ENCODE results near the gene C1QTNF12.
A peak's percentile ranks its signal among the peaks of the same experiment; 100 is the strongest.

The C1QTNF12 gene, protein sequence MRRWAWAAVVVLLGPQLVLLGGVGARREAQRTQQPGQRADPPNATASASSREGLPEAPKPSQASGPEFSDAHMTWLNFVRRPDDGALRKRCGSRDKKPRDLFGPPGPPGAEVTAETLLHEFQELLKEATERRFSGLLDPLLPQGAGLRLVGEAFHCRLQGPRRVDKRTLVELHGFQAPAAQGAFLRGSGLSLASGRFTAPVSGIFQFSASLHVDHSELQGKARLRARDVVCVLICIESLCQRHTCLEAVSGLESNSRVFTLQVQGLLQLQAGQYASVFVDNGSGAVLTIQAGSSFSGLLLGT

DNA sequence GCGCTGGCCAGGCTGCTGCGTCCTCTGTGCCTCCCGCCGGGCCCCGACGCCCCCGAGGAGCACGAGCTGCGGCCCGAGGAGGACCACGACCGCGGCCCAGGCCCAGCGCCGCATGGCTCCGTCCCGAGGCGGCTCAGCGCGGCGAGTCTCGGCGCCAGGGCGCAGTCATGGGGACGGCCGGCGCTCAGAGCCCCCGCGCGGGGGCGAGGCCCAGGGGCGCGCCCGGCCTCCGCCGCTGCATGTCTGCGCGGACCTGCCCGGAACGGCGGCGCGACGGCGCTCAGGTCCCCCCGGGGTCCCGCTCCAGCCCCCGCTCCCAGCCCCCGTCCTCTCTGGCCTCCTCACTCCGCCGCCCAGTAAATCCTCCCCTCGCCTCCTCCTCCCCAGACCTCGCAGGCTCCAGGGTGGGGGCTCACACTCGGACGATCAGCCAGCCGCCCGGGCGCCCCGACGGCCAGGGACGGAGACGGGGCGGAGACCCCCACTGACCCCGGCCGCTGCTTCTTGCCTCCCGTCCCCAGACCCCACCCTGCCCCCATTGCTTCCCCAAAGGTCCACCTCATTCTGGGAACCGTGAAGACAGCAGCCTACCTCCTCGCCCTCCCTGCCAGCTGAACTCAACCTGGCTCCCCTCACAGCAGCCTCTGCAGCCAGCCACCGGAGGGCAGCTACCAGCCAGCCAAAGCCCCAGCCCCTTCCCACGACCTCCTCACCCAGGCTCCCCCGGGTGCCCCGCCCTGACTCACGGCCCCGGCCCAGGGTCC, at the start of gene C1QTNF12:
Gene C1QTNF12 (minus strand): TSS at position 146 of the 764 bp plus-strand sequence. CDS start 32 bp downstream, at position 114.
- ATAC-seq = no peak

DNA sequence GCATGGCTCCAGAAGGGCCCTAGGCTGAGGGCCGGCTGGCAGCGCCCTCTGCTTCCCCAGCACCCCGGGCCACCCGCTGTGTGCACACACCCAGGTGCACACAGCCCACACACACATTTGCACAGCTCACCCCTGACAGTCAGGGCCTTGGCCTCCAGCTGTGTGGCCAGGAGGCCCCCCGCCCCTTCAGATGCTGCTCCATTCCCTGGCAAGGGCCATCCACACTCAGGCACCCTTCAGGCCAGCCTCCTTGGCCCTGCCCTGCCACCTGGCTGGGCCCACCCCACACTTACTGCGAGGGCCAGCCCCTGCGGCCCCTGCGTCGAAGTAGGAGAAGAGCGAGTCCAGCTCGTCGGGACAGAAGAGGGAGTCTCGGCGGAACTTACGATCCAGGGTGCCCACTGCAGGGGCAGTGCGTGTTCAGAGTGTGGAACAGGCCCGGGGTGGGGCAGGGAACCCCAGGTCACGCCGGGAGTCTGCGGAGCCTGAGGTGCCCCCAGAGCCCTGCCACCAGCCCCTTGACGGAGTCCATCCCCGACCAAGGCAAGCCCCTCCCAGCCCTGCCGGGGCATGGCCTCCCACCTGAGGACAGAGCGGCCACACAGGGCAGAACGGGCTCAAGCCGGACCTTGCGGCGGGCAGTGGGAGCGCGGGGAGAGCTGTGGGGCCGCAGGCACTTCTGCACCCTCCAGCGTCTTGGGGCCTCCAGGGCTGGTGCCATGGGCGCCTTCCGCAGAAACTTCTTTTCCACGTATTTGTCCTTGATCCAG, 48.8 kb upstream of the C1QTNF12 start:
- ATAC-seq = no peak

DNA sequence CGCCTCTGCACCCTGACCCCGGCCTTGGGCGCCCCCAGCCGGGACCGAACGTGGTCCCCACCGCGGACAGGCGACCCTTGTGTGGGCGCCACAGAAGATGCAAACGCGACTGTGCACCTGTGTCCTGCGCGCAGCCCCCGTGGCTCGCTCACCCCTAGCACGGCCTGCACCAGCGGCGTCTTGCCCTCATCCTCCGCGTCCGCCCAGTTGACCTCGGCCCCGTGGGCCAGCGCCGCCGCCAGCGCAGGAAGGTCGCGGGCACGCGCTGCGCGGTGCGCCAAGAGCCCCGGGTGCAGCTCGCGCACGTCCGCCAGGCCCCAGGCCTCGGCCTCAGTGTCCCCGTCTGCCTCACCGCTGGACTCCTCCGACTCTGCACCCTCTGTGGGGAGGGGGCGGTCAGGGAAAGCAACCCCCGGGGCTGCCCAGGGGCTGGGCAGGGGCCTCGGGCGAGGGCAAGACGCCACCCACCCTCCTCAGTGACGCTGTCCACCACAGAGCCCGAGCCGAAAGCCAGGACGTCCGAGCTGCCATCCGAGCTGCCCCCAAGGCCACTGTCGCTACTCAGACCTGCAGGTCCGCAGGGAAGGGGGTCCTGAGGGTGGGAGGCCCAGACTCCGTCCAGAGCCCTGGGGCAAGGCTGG, 47.8 kb upstream of the C1QTNF12 start:
- ATAC-seq = no peak

DNA sequence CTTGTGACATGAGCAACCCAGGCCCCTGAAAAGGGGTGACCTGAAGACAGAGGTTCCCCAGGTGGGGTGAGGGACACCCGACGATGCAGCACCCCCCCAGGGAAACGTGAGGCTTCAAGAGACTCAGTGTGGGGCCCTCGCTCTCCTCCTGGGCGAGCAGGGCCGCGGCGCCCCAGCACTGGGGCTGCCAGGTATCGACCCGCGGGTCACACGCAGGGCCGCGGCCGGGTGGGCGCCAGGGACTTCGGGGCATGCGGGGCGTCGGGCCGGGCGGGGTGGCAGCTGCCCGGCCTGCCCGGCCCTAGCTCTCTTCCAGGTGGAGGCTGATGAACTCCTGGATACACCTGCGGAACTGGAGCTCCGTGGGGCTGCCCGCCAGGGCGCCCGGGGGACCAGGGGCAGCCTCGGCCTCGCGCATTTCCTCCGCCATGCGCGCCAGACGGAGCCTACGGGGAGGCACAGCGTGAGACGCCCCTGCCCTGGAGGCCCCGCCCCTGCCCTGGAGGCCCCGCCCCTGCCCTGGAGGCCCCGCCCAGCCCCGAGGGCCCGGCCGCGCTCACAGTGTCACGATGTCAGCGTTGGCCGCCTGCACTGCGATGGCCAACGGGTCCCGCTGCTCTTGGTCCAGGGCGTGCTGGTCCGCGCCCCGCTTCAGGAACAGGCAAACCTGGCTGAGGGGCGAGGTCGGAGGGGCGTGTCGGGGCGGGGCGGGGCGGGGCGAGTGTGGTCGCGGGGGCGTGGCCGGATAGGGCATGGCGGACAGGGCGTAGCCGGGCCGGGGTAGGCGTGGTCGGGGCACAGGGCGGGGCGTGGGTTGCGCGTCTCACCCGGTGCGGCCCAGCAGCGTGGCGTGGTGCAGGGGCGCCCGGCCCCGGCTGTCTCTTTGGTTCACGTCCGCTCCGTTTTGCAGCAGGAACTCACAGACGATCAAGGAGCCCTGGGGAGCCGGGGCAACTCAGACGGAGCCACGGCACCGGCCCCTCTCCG, 47.0 kb upstream of the C1QTNF12 start:
- no peak for ATAC-seq

DNA sequence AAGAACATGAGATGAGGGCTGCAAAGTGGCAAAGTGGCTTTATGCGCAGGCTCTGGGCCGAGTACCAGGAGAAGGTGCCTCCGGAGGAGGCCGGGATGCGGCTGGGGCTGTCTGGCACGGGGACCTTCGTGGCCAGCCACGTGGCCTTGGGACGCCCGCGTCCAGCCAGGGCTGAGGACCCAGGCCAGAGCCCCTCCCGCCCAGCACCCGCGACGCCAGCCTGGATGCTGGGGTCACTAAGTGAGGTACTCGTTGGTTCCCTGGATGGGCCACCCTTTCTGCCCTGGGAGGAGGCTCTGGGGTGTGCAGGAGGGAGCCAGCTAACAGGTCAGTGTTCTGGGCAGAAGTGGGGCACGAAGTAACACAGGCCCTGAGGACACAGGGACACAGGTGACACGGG, 46.3 kb upstream of the C1QTNF12 start:
- ATAC-seq = no peak

DNA sequence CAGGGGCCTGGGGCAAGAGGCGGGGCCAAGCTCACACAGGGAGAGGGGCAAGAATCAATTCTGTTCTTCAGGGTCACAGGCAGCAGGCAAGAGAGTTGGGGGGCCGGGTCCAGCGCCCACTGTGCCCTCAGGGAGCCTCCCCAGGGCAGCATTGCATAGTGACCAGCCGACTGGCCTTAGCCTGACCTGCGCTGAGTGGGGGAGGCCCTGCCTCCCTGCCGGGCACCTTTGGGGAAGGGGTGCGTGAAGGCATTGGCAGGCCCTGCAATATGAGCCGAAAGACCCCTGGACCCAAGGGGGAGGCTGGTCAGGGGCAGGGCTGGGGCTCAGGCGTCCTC, 45.9 kb upstream of the C1QTNF12 start:
- no peak for ATAC-seq

DNA sequence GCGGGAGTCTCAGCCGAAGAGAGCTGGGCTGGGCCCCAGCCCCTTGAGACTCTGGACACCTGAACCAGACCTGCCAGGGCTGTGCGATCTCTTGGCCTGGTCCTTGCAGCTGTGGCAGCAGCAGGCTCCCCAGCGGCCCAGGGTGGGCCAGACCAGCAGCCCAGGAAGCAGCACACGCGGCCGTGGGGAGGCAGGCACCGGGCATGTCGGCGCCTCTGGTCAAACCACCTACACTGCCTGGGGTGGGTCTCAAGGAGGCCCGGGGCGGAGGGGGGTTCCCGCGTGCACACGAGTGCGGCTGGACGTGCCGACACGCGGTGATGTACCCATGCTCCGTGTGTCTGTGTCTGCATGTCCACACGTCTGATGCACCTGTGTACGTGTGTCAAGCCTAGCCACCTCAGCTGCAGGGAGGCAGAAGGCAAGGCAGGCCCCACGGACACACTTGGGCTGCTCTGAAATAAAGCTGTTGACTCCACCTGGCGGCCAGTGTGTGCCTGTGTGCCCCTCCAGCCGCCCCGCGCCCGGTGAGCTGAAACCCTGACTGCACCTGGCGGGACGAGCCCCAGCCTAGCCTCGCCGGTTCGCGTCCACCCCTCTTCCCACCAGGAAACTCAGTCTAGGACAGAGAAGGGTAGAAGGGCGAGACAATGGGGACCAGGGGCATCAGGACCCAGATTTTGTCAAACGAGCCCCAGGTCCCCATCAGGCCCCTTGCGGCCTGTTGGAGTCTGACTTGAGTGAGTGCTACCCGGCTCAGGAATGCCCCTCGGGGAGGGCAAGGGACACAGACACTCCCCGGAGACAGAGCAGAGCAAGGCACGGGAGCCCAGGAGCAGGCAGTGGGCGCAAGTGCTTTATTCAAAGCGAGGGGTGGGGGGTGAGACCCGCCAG, 45.3 kb upstream of the C1QTNF12 start:
- peak; percentile 85 to 89 for ATAC-seq

DNA sequence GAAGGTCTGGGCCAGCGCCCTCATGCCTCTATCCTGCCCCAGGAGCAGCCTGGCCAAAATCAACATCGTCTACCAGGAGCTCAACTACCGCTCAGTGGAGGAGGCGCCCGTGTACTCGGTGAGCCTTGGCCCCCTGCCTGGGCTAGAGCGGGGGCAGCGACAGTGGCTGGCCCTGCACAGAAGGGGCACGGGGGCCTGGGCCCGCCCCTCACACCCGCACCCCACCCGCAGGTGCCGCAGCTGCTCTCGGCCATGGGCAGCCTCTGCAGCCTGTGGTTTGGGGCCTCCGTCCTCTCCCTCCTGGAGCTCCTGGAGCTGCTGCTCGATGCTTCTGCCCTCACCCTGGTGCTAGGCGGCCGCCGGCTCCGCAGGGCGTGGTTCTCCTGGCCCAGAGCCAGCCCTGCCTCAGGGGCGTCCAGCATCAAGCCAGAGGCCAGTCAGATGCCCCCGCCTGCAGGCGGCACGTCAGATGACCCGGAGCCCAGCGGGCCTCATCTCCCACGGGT, 44.6 kb upstream of the C1QTNF12 start:
- no peak for ATAC-seq

DNA sequence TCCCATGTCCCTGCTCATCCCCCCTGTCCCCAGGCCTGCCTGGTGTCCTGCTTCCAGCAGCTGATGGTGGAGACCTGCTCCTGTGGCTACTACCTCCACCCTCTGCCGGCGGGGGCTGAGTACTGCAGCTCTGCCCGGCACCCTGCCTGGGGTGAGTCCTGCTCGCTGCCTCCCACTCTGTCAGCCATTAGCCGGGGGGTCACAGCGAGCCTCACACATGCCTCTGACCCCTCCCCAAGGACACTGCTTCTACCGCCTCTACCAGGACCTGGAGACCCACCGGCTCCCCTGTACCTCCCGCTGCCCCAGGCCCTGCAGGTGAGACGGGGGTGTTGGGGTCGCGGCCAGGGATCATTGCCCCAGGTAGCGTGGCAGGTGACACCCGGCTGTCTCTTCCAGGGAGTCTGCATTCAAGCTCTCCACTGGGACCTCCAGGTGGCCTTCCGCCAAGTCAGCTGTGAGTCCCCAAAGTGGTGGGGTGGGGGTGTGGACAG, 43.8 kb upstream of the C1QTNF12 start:
- ATAC-seq = peak; percentile 48 to 52

DNA sequence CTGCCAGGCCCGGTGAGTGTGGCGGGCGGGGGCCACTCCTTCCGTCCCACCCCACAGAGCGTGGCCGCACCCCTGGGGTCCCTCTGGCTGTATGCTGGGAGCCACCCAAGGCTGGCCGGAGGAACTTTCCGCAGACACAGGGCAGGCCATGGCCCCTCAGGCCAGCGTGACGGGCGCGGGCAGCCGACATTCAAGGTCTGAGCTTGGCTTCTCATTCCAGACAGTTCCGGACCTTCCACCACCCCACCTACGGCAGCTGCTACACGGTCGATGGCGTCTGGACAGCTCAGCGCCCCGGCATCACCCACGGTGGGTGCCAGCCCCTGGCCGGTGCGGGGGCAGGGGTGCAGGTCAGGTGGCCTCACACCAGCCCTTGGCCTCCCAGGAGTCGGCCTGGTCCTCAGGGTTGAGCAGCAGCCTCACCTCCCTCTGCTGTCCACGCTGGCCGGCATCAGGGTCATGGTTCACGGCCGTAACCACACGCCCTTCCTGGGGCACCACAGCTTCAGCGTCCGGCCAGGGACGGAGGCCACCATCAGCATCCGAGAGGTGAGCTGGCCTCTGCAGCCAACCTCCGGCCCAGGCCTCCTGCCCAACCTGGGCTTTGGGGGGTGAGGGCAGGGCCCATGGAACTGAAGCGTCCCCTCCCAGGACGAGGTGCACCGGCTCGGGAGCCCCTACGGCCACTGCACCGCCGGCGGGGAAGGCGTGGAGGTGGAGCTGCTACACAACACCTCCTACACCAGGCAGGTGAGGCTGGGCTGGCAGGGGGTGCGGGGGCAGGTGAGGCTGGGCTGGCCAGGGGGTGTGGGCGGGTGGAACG, 41.0 kb upstream of the C1QTNF12 start:
- ATAC-seq = no peak

DNA sequence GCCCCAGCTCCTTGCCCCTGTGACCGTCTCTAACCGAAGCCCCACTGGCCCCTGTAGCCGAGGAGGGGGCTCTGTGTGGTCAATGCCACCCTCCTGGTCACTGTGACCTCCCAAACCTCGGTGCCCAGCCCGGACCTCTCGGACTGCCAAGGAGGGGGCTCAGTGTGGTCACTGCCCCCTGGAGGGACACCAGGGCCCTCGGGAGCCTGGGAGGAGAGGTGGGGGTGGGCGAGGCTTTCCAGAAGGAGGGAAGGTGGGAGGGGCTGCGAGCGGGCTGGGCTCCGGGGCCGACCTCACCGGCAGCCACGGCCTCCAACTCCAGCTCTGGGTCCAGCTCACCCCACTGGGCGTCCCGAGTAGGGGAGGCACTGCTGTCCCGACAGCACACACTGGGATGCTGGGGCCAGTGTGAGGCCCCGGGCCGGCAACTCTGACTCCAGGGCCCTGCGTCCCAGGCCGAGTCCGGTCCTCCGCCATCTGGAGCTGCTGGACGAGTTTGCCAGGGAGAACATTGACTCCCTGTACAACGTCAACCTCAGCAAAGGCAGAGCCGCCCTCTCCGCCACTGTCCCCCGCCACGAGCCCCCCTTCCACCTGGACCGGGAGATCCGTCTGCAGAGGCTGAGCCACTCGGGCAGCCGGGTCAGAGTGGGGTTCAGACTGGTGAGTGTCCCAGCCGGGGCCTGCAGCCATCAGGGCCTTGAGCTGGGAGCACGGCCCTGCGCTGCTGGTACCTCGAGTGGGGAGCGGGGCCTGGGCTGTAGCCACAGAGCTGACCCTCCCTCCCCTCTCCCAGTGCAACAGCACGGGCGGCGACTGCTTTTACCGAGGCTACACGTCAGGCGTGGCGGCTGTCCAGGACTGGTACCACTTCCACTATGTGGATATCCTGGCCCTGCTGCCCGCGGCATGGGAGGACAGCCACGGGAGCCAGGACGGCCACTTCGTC, 40.1 kb upstream of the C1QTNF12 start:
- no peak for ATAC-seq

DNA sequence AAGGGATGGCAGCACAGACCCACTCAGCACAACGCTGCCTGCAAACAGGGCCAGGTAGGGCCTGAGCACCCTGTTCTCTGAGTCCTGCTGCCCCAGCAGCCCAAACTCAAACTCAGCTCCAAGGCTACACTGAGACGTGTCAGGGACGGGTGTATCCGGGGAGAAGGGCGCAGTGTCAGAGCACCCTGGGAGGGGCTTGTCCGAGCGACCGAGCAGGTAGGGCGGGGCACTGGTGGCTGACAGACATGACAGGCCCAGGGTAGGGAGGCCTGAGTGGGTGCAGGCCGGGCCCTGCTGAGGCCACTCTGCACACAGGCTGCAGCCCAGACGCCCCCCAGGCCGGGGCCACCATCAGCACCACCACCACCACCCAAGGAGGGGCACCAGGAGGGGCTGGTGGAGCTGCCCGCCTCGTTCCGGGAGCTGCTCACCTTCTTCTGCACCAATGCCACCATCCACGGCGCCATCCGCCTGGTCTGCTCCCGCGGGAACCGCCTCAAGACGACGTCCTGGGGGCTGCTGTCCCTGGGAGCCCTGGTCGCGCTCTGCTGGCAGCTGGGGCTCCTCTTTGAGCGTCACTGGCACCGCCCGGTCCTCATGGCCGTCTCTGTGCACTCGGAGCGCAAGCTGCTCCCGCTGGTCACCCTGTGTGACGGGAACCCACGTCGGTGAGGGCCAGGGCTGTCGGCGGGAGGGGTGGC, 39.2 kb upstream of the C1QTNF12 start:
- ATAC-seq = no peak

DNA sequence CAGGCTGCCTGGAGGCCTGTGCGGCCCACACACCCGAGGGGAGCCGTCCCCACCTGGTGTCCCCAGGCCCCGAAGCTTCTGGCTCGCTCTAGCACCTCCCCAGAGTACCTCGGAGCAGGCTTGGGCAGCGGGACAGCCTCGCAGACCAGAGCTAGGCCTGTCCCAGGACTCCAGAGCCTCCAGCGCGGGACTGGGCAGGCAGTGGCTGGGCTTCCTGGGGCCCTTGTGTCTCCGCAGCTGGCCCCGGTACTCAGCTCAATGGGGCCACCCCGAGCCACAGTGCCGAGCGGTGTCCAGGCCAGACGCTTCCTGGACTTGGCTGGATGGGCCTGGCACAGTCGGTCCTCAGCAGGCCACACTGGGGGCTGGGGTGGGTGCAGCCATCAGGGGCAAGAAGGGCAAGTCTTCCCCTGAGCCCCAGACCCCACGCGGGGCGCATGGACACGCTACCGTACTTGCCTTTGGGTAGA, 38.6 kb upstream of the C1QTNF12 start:
- ATAC-seq = no peak

DNA sequence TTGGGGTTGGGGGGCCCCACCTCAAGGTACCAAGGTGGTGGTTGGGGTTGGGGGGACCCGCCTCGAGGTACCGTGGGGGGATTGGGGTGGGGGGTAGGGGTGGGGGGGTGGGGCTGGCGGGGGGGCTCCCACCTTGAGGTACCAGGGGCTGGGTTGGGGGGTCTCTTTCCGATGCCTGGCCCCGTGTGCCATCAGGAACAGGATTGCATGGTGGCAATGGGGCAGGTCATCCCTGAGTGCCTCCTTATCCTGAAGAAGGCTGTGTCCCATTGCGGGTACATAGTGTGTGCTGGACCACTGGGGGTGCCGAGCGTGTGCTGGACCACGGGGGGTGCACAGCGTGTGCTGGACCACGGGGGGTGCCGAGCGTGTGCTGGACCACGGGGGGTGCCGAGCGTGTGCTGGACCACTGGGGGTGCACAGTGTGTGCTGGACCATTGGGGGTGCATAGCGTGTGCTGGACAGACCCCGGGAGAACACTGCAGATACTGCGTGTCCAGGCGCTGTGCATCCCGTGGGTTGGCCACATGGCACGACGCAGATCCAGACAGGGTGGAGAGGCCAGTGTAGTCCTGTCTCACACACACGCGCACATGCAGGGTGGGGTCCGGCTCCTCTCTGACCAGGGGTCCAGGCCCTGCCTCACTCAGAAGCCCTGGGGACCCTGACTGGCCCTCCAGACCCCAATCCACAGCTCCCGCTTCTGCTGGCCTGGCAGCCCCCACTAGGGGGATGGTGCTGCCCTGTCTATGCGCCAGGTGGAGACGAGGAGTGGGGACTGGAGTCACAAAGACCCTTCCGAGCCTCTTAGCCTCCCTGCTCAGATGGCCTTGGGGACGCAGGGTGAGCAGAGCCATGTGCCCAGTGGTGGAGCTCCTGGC, 37.9 kb upstream of the C1QTNF12 start:
- ATAC-seq = no peak

DNA sequence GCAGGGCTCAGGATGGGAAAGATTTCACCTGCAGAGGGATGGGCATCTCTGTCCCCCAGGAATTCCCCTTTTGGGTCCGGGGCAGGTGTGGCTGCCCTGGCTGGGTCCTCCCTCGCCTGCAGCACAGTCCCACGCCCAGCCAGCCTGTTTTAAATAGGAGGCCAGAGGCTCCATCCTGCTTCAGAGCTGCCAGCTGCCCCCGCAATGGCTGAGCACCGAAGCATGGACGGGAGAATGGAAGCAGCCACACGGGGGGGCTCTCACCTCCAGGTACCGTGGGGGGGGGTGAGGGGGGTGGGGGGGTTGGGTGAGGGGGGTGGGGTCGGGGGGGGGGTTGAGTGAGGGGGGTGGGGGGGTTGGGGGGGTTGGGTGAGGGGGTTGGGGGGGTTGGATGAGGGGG, 37.3 kb upstream of the C1QTNF12 start:
- ATAC-seq = no peak

DNA sequence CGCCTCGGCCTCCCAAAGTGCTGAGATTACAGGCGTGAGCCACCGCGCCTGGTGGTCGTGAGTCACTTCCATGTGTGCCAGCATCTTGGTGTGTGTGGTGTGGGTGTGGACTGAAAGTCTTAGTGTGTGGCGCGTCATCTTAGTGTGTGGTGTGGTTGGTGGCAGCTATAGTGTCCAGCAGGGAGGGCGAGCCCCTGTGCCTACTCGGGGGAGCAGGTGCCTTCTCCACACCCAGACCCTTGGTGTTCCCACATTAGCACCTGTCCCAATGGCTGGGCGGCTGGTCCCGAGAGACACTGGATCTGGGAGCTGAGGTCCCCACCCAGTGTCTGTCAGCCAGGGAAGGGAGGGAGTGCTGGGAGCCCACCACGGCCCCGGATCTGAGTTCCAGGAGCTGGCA, 36.5 kb upstream of the C1QTNF12 start:
- peak in 1 of 2 donors; percentile 43 for ATAC-seq
